NB4 (cell line): ENCODE results near the gene IGSF11.

Source experiments
- MYC ChIP-seq: IDR thresholded peaks from 2 replicates; pipeline ENCODE4 v1.6.1; 2011; ENCODE audit warnings: low read depth, low read length
- POLR2A ChIP-seq: IDR thresholded peaks from 2 replicates; pipeline ENCODE4 v1.6.1; 2011; ENCODE audit warnings: mild to moderate bottlenecking; ENCODE audit not compliant: insufficient read length; ENCODE audit errors: extremely low read depth
- TF ChIP-seq, protein P1 (sequence below): IDR thresholded peaks from one replicate; pipeline ENCODE4 v1.5.1; 2012; ENCODE audit warnings: low read depth, low read length
- TF ChIP-seq, protein P2 (sequence below): IDR thresholded peaks from 2 replicates; pipeline ENCODE4 v1.6.1; 2011; ENCODE audit warnings: low read depth, low read length

DNA sequence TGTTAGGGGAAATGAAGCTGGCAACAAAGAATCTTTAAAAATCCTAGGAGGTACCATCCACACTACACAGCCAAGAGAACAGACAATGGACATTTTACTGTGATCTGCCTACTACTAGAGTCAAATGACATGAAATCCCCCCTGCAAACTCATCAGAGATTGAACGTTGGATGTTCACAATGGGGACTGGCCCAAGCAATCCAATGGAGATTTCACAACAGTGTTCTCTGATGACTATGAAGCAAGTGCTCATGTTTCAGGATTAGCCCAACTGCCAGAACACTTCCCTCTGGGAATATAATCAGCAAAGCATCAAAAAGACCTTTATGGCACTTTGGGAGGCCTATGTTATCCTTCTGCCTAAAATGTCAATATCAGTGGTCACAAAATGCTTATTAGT, 97.8 kb downstream of the IGSF11 start:
- TF ChIP-seq MYC: no peak
- TF ChIP-seq, protein P1, sequence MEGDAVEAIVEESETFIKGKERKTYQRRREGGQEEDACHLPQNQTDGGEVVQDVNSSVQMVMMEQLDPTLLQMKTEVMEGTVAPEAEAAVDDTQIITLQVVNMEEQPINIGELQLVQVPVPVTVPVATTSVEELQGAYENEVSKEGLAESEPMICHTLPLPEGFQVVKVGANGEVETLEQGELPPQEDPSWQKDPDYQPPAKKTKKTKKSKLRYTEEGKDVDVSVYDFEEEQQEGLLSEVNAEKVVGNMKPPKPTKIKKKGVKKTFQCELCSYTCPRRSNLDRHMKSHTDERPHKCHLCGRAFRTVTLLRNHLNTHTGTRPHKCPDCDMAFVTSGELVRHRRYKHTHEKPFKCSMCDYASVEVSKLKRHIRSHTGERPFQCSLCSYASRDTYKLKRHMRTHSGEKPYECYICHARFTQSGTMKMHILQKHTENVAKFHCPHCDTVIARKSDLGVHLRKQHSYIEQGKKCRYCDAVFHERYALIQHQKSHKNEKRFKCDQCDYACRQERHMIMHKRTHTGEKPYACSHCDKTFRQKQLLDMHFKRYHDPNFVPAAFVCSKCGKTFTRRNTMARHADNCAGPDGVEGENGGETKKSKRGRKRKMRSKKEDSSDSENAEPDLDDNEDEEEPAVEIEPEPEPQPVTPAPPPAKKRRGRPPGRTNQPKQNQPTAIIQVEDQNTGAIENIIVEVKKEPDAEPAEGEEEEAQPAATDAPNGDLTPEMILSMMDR: no peak
- no peak for TF ChIP-seq POLR2A
- TF ChIP-seq, protein P2, sequence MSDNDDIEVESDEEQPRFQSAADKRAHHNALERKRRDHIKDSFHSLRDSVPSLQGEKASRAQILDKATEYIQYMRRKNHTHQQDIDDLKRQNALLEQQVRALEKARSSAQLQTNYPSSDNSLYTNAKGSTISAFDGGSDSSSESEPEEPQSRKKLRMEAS: no peak
